ENCODE measurements around the gene OR51B5. TPM values are rescaled to one million over a fixed set of nuclear protein-coding genes. Genes with fewer than 3 reads are reported as not detected.

The OR51B5 gene, protein sequence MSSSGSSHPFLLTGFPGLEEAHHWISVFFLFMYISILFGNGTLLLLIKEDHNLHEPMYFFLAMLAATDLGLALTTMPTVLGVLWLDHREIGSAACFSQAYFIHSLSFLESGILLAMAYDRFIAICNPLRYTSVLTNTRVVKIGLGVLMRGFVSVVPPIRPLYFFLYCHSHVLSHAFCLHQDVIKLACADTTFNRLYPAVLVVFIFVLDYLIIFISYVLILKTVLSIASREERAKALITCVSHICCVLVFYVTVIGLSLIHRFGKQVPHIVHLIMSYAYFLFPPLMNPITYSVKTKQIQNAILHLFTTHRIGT
- total RNA-seq = under 1 TPM in 1 of 5 experiments, not detected in 4; 0.48 TPM
- polyA plus RNA-seq = not detected
- not detected for total RNA-seq

GRCh38 chr11:5343474-5344335 lies at the start of gene OR51B5:
TSS of gene OR51B5 (minus strand) at chr11:5343524. CDS start at chr11:5343524, 0 bp downstream.
- ChIA-PET POLR2A (no interaction called here), CTCF (no interaction called here)
- H3K36me3 ChIP-seq (ENCODE audit: control insufficient read depth in 2 of 3, insufficient read depth in 3 of 3, low read length in 3 of 3) = no peaks in the 10 kb centered on the region
- H3K4me1 ChIP-seq (ENCODE audit: control insufficient read depth in 2 of 2, insufficient read depth in 2 of 2, low read length in 2 of 2) = no peaks in the 10 kb centered on the region
- H3K4me1 Mint-ChIP-seq = no peaks in the 10 kb centered on the region
- H3K36me3 Mint-ChIP-seq = no peaks in the 10 kb centered on the region
- no peak within 1 kb of the TSS for H3K4me3 ChIP-seq (ENCODE audit: low read length)
- peaks cover 0 to 2% (median 0%) of the 10 kb centered on the region in 11 donors for H3K9me3 Mint-ChIP-seq
- peaks cover 0 to 5% of the 10 kb centered on the region in 2 donors for H3K27me3 ChIP-seq (ENCODE audit: control insufficient read depth in 2 of 2, insufficient read depth in 2 of 2, low read length in 2 of 2)
- peaks cover 0 to 10% (median 6%) of the 10 kb centered on the region in 5 donors for H3K27me3 Mint-ChIP-seq
- H3K27ac ChIP-seq (ENCODE audit: low read depth, low read length) = no peak within 1 kb of the TSS
- intact Hi-C loops (cut with micrococcal nuclease) = no loop called here
- H3K27ac Mint-ChIP-seq = no peak within 1 kb of the TSS
- no peaks in the 10 kb centered on the region for H3K9me3 ChIP-seq (ENCODE audit: control insufficient read depth in 2 of 3, low read length in 3 of 3)
- ATAC-seq (no peak), DNase-seq (no peak)
- no peak within 1 kb of the TSS for H3K4me3 Mint-ChIP-seq

DNA sequence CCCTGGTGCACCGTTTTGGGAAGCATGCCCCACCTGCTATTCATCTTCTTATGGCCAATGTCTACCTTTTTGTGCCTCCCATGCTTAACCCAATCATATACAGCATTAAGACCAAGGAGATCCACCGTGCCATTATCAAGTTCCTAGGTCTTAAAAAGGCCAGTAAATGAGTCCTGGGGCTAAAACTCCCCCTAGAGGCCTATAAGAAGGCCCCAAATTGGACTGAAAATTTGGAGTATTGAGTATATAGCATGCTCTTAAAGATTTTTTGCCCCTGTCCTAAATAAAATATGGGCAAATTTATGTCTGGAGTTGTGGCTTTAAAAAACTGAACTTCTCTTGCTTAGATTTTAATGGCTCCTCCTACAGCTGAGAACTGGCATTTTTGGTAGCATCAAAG lies 46.9 kb upstream of the OR51B5 start:
- Mint-ChIP-seq H3K36me3 (no peaks in the 10 kb centered on the region), H3K4me1 (no peaks in the 10 kb centered on the region), H3K4me3 (no peak overlapping the region), H3K9me3 (peaks cover 0 to 2% (median 0%) of the 10 kb centered on the region in 11 donors), H3K27ac (no peak overlapping the region), H3K27me3 (peaks cover 0 to 22% (median 4%) of the 10 kb centered on the region in 5 donors)
- no peaks in the 10 kb centered on the region for H3K36me3 ChIP-seq (ENCODE audit: control insufficient read depth in 2 of 3, insufficient read depth in 3 of 3, low read length in 3 of 3)
- ATAC-seq = no peak
- H3K9me3 ChIP-seq (ENCODE audit: control insufficient read depth in 2 of 3, low read length in 3 of 3) = no peaks in the 10 kb centered on the region
- DNase-seq = no peak
- no peaks in the 10 kb centered on the region for H3K4me1 ChIP-seq (ENCODE audit: control insufficient read depth in 2 of 2, insufficient read depth in 2 of 2, low read length in 2 of 2)
- intact Hi-C loops (cut with micrococcal nuclease) = no loop called here
- H3K4me3 ChIP-seq (ENCODE audit: low read length) = no peak overlapping the region
- no peaks in the 10 kb centered on the region for H3K27me3 ChIP-seq (ENCODE audit: control insufficient read depth in 2 of 2, insufficient read depth in 2 of 2, low read length in 2 of 2)
- ChIA-PET POLR2A (no interaction called here), CTCF (no interaction called here)
- no peak overlapping the region for H3K27ac ChIP-seq (ENCODE audit: low read depth, low read length)

GRCh38 chr11:5384335-5384734 lies 41.0 kb upstream of the OR51B5 start:
- Mint-ChIP-seq H3K4me1 (no peaks in the 10 kb centered on the region), H3K36me3 (no peaks in the 10 kb centered on the region), H3K27ac (no peak overlapping the region), H3K9me3 (peaks cover 0 to 1% (median 0%) of the 10 kb centered on the region in 11 donors), H3K4me3 (no peak overlapping the region), H3K27me3 (peaks cover 0 to 11% (median 4%) of the 10 kb centered on the region in 5 donors)
- intact Hi-C loops (cut with micrococcal nuclease) = loop anchor here in 1 of 2 donors (5.0 kb wide), 1 partner anchor 757 kb away; no protein-coding TSS in a partner anchor
- H3K9me3 ChIP-seq (ENCODE audit: control insufficient read depth in 2 of 3, low read length in 3 of 3) = no peaks in the 10 kb centered on the region
- CTCF ChIA-PET = no interaction called here
- H3K27me3 ChIP-seq (ENCODE audit: control insufficient read depth in 2 of 2, insufficient read depth in 2 of 2, low read length in 2 of 2) = no peaks in the 10 kb centered on the region
- no peaks in the 10 kb centered on the region for H3K4me1 ChIP-seq (ENCODE audit: control insufficient read depth in 2 of 2, insufficient read depth in 2 of 2, low read length in 2 of 2)
- DNase-seq = no peak
- no peak overlapping the region for H3K27ac ChIP-seq (ENCODE audit: low read depth, low read length)
- H3K36me3 ChIP-seq (ENCODE audit: control insufficient read depth in 2 of 3, insufficient read depth in 3 of 3, low read length in 3 of 3) = no peaks in the 10 kb centered on the region
- no peak overlapping the region for H3K4me3 ChIP-seq (ENCODE audit: low read length)
- ATAC-seq = no peak
- POLR2A ChIA-PET = no interaction called here

DNA sequence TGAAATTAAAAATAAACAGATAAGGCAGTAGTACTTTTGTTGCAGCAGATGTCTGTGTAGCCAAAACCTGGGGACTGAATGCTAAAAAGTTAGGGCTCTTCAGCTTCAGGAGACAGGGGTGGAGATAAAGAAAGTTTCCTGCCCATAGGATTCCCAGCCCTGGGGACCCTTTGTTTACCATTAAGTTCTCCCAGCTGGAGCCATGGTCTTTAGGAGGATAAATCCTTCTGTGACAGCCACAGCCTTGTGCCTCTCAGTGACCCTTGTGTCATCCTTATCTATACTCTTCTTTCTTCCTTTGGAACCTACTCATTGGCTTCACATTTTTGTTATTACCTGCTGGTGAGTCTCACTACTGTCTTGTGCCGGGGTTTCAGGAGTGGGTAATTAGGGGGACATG lies 40.3 kb upstream of the OR51B5 start, which contains the start of gene OR51M1:
Gene OR51M1 (plus strand): TSS at position 237 of the 400 bp plus-strand sequence. CDS start 5,587 bp downstream, outside the sequence.
- H3K36me3 Mint-ChIP-seq = no peaks in the 10 kb centered on the region
- H3K27me3 Mint-ChIP-seq = peaks cover 0 to 11% (median 4%) of the 10 kb centered on the region in 5 donors
- POLR2A ChIA-PET = no interaction called here
- no peak for ATAC-seq
- no peaks in the 10 kb centered on the region for H3K4me1 ChIP-seq (ENCODE audit: control insufficient read depth in 2 of 2, insufficient read depth in 2 of 2, low read length in 2 of 2)
- intact Hi-C loops (cut with micrococcal nuclease) = loop anchor here in 1 of 2 donors (5.0 kb wide), 1 partner anchor 756 kb away; no protein-coding TSS in a partner anchor
- H3K27ac Mint-ChIP-seq = no peak within 1 kb of the TSS
- no peaks in the 10 kb centered on the region for H3K27me3 ChIP-seq (ENCODE audit: control insufficient read depth in 2 of 2, insufficient read depth in 2 of 2, low read length in 2 of 2)
- H3K9me3 Mint-ChIP-seq = peaks cover 0 to 1% (median 0%) of the 10 kb centered on the region in 11 donors
- H3K9me3 ChIP-seq (ENCODE audit: control insufficient read depth in 2 of 3, low read length in 3 of 3) = no peaks in the 10 kb centered on the region
- DNase-seq = no peak
- H3K27ac ChIP-seq (ENCODE audit: low read depth, low read length) = no peak within 1 kb of the TSS
- CTCF ChIA-PET = no interaction called here
- H3K4me3 ChIP-seq (ENCODE audit: low read length) = no peak within 1 kb of the TSS
- no peaks in the 10 kb centered on the region for H3K36me3 ChIP-seq (ENCODE audit: control insufficient read depth in 2 of 3, insufficient read depth in 3 of 3, low read length in 3 of 3)
- no peak within 1 kb of the TSS for H3K4me3 Mint-ChIP-seq
- H3K4me1 Mint-ChIP-seq = no peaks in the 10 kb centered on the region

- no peaks in the 10 kb centered on the region for H3K36me3 Mint-ChIP-seq
- no peaks in the 10 kb centered on the region for H3K4me1 Mint-ChIP-seq
- ATAC-seq (peak; percentile 26), DNase-seq (peak in 3 of 9 donors; percentile 1 to 23 (median 3))
- H3K27me3 ChIP-seq (ENCODE audit: control insufficient read depth in 2 of 2, insufficient read depth in 2 of 2, low read length in 2 of 2) = no peaks in the 10 kb centered on the region
- no peak overlapping the region for H3K27ac Mint-ChIP-seq
- no peak overlapping the region for H3K4me3 Mint-ChIP-seq
- intact Hi-C loops (cut with micrococcal nuclease) = loop anchor here in 1 of 2 donors (1.0 to 5.0 kb wide), 2 partner anchors 256 to 754 kb away; no protein-coding TSS in a partner anchor
- no peak overlapping the region for H3K27ac ChIP-seq (ENCODE audit: low read depth, low read length)
- no peaks in the 10 kb centered on the region for H3K36me3 ChIP-seq (ENCODE audit: control insufficient read depth in 2 of 3, insufficient read depth in 3 of 3, low read length in 3 of 3)
- no peaks in the 10 kb centered on the region for H3K9me3 ChIP-seq (ENCODE audit: control insufficient read depth in 2 of 3, low read length in 3 of 3)
- peaks cover 0 to 5% (median 0%) of the 10 kb centered on the region in 11 donors for H3K9me3 Mint-ChIP-seq
- H3K4me3 ChIP-seq (ENCODE audit: low read length) = no peak overlapping the region
- POLR2A ChIA-PET = no interaction called here
- peaks cover 0 to 13% (median 4%) of the 10 kb centered on the region in 5 donors for H3K27me3 Mint-ChIP-seq
- no peaks in the 10 kb centered on the region for H3K4me1 ChIP-seq (ENCODE audit: control insufficient read depth in 2 of 2, insufficient read depth in 2 of 2, low read length in 2 of 2)
- CTCF ChIA-PET = no interaction called here
Measured at GRCh38 chr11:5380740-5381342, 37.5 kb upstream of the OR51B5 start.

GRCh38 chr11:5369789-5370188 lies 26.5 kb upstream of the OR51B5 start:
- DNase-seq (no peak), ATAC-seq (no peak)
- no peak overlapping the region for H3K4me3 ChIP-seq (ENCODE audit: low read length)
- Mint-ChIP-seq H3K4me3 (no peak overlapping the region), H3K4me1 (no peaks in the 10 kb centered on the region), H3K27ac (no peak overlapping the region), H3K36me3 (no peaks in the 10 kb centered on the region), H3K27me3 (peaks cover 0 to 26% (median 20%) of the 10 kb centered on the region in 5 donors), H3K9me3 (peaks cover 0 to 8% (median 2%) of the 10 kb centered on the region in 11 donors)
- intact Hi-C loops (cut with micrococcal nuclease) = no loop called here
- no peaks in the 10 kb centered on the region for H3K36me3 ChIP-seq (ENCODE audit: control insufficient read depth in 2 of 3, insufficient read depth in 3 of 3, low read length in 3 of 3)
- no peaks in the 10 kb centered on the region for H3K9me3 ChIP-seq (ENCODE audit: control insufficient read depth in 2 of 3, low read length in 3 of 3)
- H3K4me1 ChIP-seq (ENCODE audit: control insufficient read depth in 2 of 2, insufficient read depth in 2 of 2, low read length in 2 of 2) = no peaks in the 10 kb centered on the region
- peaks cover 0 to 5% of the 10 kb centered on the region in 2 donors for H3K27me3 ChIP-seq (ENCODE audit: control insufficient read depth in 2 of 2, insufficient read depth in 2 of 2, low read length in 2 of 2)
- POLR2A ChIA-PET = no interaction called here
- no peak overlapping the region for H3K27ac ChIP-seq (ENCODE audit: low read depth, low read length)
- CTCF ChIA-PET = no interaction called here

Data from naive thymus-derived CD4-positive, alpha-beta T cell (primary cell).